ENCODE results near the gene PHLDA2.
"Not testable (repeated sequence)": the region's sequence is repeated elsewhere in the genome, so short reads cannot be mapped to it uniquely, and the experiment has no call there.

Gene PHLDA2

DNA sequence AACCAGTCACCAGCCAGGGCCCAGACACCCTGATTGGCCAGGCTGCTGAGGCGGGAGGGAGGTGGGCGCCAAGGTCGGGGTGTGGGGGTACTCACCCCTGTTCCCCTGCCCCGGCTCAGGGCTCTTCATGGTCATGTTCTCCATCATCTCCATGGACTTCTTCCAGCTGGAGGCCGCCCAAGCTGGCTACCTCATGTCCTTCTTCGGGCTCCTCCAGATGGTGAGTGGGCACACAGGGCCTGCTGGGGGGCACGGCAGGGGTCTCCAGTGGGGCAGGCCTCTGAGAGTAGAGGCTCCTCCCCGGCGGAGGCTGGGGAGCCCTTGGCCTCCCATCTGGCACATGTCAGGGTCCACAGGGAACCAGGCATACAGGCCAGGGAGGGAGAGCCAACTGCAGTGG is 10.0 kb downstream of the PHLDA2 start:
- intact Hi-C loops (cut with DNase I): no loop called here
- DNase-seq: no peak

DNA sequence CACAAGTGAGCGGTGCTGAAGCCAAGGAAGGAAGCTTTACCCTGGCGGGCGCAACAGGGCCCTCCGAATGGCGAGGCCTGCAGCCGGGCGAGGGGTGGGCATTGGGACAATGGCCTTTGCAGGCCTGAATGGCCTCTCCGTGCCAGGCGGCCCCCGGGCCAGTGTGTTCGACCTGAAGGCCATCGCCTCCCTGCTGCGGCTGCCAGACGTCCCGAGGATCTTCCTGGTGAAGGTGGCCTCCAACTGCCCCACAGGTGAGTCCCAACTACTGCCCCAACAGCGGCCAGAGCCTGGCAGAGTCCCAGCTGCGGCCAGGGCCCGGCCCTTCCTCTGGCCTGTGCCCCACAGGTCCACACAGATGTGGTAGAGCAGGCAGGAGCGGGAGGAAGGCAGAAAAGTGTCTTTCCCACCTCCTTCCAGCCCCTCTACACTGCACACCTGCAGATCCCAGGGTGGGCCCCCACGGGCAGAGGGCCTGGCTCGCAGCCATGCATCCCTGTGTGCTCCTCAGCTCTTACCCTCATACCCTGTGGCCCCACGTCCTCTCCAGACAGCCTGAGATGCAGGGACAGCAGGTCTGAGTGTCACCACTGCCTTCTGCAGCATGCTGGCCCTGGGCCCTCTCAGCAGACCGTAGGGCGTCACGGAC is 11.3 kb downstream of the PHLDA2 start:
- intact Hi-C loops (cut with DNase I): no loop called here
- no peak for DNase-seq

DNA sequence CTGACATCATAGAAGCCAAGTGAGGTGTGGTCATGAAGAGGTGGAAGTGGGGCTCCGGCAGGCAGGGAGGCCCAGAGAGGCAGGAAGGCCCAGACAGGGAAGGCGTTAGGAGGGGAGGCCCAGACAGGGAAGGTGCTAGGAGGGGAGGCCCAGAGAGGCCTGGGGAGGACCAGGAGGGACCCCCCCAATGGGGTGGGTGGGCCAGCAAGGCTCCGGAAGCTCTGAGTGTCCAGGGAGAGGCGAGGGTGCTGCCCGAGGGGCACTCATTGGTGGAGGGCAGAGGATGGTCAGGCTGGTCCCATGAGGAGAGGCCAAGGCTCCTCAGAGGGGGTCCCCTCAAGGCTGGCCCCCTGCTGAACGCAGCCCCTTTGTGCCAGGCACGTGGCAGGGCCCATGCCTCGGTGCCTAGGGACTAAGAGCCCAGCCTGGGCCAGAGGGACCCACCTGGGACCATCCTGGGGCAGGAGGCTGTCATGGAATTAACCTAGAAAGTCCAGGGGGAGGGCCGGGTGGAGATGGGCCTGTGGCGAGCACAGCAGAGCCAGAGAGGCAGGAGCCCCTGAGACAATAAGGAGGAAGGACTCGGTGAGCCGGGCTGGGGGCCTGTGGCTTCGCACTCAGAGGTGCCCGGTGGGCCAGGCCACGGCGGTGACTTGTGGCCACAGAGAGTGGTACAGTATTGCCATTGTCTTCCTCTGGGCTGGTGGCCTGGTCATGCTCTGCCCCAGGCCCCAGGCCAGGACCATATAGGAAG is 12.2 kb downstream of the PHLDA2 start:
- intact Hi-C loops (cut with DNase I): no loop called here

DNA sequence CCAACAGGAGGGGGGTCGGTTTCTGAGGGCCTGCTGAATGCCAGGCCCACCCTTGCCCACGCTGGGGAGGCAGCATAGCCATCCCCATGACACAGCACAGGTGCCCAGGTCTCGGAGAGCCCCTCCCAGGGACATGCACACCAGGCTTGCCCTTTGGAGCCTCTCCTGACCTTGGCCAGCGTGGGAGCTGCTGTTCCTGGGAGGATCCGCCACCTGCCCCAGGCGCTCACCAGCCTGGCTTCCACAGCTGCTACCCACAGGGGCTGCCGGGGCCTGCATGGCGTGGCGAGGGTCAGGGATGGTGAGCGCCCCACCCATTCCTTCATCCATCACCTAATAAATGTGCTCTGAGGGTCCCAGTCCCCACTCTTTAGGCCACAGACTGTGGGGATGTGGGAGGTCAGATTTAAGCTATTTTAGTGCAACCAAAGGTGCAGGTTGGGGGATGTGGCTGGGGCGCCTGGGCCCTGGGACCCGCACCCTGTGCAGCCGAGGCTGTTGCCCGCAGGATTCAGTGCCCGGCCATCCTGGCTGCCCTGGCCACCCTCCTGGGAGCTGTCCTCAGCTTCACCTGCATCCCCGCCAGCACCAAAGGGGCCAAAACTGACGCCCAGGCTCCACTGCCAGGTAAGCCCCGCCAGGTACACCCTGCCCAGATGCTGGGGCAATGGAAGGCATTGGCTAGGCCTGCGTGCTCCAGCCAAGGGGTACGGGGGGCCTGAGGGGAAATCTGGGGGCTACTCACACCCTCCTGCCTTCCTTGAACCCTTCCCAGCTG is 12.9 kb downstream of the PHLDA2 start:
- intact Hi-C loops (cut with DNase I): no loop called here
- DNase-seq: no peak

More for the DNA sequence above, 12.2 kb downstream of the PHLDA2 start:
- no peak for DNase-seq

DNA sequence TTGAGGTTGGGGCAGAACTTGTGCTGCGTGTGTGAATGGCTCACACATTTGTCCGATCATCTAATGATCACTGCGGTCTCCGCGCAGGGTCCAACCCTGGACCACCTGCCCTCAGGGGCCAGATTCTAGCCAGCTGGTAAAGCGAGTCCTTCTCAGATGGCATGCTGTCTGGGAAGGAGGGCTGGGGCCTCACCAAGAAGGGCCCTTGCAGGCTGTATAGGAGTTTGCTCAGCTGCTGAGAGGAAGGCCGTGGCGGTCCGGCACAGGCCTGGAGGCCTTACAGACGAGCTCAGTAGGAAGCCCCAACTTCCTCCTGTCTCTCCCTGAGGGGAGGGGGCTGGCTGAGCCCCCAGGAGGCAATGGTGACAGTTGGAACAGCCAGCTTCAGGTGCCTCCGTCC is 13.7 kb downstream of the PHLDA2 start:
- intact Hi-C loops (cut with DNase I): no loop called here
- DNase-seq: no peak

DNA sequence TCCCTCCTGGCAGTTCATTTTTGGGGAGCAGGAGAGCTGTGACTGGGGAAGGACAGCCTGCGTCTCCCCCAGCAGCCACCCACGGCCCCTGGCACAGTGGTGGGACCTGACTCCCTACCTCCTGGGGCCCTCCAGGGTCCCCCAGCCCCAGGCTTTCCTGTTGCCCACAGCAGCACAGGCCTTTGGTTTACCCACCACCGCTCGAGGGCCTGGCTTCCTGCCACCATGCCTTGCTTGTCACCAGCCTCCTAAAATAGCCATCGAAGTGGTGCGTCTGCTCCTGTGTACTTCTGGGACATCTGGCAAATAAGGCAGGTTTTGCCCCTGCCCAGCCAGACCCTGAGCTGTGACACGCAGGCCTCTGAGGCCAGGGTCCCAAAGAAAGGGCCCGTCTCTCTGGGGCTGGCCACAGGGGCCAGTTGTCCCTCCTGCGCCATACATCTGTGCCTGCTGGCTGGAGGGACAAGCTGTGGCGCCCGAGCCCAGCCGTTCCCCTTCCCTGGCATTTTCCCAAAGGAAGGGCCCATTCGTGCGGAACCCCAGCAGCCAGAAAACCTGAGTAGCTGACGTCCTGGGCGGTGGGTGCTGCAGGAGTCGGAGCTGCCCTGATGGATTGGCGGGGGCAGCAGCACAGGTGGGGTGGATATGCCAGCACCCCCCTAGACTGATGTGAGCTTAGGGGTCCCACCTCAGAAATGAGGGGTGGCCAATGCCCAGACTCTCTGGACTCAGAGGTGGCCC is 14.6 kb downstream of the PHLDA2 start:
- DNase-seq: no peak
- intact Hi-C loops (cut with DNase I): no loop called here

DNA sequence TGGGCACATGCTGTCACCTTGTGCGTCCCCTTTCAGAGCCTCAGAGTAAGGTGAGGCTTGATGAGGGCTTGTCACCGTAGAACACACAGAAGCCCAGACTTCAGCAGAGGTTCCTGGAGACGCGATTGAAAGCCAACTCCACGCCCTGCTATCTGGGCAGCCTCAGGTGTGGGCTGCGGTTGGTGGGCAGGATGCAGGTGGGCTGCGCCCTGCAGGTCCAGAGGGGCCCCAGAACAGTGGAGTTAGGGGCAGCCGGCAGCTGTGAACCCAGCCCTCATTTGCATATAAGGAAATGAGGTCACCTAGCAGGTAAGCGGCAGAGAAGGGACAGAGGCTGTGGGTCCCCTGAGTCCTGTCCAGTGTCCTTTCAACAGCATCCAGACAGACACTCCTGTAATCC is 15.4 kb downstream of the PHLDA2 start:
- DNase-seq: no peak
- intact Hi-C loops (cut with DNase I): no loop called here

DNA sequence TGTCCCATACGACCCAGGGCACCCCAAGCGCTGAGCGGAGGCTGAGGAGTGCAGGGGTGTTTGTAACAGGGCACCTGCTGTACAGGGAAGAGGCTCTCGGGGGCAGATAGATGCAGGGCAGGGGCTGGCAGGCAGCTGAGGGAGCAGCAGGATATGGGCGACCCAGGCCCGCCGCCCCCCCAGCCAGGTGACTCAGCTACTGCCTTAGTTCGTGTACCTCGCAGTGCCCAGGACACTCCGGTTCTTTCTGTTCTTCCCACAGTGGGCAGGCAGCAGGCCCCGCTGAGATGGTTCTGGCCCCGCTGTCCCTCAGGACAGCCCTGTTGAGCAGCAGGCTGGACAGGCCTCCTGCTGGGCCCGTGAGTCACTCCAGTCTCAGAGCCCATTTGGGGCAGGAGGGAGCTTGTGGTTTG is 16.2 kb downstream of the PHLDA2 start:
- intact Hi-C loops (cut with DNase I): no loop called here
- DNase-seq: no peak

DNA sequence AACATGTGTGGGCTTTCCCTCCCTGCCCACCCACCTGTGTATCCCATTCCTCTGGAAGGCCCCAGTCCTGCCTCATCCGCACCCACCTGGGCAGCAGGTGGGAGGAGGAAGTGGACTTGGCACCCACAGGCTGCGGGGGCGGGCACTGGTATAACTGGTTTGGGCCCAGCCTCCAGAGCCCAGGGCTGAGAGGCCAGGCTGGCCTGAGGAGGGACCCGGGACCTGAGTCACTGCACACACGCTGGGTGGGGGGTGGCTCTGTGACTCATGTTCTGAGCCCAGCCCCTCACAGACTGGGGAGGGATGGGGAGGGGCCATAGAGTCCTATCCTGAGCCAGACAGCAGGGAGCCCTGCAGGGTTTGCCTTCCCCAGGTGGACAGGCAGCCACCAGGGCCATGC is 16.7 kb downstream of the PHLDA2 start:
- DNase-seq: no peak
- intact Hi-C loops (cut with DNase I): no loop called here

DNA sequence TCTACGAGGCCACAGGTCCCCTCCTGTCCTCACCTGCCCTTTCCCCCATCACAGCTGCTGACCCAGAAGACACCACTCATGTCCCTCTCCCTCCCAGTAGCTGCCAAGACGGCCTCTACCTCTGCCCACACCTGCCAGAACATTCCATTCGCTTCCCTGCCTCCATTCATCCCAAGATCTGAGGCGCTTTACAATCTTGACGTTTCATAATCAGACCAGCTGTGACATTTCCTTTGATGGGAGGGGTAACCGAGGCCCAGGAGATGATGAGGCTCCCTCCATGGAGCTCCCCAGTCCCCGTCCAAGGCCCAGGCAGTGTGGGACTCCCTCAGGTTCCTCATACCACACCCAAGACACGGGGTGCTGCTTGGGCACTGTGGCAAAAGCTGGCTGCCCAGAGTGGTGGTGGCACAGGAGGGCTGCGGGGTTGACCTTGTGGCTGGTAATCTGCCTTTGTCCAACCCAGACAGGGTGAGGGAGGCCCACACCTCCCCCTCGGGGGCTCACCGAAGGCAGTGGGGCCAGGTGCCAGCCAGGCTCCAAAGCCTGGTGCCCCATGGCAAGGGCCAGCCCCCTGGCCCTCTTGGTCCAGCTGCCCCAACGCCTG is 17.3 kb downstream of the PHLDA2 start:
- no peak for DNase-seq
- intact Hi-C loops (cut with DNase I): no loop called here

DNA sequence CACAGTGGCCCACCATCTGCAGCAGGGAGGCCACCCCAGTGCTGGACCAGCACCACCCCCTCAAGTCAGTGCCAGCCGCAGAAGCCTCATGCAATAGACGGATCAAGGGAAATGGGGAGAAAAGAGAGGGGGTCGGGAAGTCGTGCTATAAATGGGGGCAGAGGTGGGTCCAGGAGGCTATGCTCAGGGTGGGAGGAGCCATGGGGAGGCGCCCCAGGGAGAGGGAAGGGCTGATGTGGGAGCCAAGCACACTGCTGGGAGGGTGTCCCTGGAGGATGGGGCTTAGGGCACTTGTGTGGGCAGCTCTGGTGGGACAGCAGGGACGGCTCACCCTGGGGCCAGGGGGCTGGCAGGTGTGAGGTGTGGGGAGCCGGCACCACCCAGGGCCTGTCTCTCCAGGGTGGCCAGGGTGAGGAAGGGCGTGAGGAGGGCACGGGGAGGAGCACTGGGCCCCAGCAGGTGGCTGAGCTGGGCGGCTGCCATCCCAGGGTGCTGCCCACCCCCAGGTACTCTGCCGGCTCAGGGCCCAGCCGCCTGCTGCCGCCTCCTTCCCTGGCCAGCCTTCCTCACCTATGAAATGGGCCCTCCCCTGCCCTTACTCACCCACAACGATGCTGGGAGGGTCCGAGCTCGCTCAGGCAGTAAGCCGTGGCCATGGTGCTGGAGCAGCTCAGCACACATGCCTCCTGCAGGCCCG is 18.0 kb downstream of the PHLDA2 start:
- intact Hi-C loops (cut with DNase I): no loop called here
- no peak for DNase-seq

DNA sequence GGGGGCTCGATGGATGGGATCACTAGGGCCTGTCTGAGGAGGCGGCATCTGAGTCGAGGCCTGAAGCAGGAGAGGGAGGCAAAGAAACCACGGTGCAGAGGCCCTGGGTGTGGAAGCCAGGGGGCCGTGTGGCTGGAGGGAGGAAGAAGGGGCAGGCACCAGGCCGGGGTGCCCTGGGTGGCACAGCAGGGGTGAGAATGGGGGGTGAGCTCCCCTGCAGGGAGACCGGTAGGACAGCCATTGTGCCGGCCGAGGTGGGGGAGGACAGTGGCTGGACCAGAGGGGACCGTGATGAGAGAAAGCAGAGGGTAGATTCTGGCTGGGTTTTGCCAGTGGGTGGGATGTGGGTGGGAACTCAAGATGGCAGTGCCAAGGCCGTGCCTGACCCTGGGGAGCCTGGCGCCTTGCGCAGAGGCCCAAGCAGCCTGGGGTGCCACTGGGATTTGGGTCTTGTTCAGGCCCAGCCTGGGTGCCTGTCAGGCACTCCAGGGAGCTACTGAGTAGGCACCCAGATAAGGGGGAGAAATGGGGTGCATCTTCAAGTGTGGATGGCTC is 18.7 kb downstream of the PHLDA2 start:
- intact Hi-C loops (cut with DNase I): no loop called here
- no peak for DNase-seq

DNA sequence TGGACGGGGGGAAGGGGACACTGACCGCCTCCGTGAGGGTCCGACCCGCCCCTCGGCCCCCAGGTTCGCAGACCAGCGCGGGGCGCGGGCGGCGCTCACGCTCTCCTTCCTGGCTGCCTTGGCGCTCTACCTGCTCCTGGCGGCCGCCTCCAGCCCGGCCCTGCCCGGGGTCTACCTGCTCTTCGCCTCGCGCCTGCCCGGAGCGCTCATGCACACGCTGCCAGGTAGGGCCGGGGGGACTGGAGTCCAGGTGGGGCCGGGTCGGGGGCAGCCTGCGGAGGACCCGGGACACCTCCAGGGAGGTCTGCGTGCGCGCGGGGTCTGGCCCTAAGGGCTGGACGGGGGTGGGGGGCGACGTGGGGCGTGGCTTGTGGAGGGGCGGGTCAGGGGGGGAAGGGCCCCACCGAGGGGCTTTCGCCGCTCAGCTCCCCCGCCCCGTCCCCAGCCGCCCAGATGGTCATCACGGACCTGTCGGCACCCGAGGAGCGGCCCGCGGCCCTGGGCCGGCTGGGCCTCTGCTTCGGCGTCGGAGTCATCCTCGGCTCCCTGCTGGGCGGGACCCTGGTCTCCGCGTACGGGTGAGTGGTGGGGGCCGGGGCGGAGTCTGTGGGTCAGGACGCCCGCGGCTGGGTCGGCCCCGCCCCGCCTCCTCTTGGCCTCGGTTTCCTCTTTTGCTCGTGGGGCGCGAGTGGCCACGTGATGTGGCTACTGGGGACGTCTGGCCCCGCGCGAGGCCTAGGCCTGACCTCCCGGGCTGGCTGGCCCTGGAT is 19.9 kb downstream of the PHLDA2 start:
- no peak for DNase-seq
- intact Hi-C loops (cut with DNase I): no loop called here

DNA sequence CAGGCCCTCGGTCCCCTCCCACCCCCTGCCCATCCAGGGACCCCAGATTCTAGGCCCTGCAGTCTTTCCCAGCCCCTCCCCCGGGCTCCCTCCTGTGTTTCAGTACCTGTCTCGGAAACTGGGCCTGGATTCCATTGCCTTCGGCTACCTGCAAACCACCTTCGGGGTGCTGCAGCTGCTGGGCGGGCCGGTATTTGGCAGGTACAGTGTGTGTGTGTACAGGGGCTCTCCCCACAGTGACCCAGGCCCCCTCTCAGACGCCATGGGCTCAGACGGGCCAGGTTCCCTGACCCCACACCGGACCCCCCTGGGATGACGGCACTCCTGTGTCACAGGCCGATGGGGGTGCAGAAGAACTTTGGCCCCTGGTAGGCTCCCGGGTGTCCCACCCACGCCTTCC is 21.1 kb downstream of the PHLDA2 start:
- no peak for DNase-seq
- intact Hi-C loops (cut with DNase I): no loop called here

DNA sequence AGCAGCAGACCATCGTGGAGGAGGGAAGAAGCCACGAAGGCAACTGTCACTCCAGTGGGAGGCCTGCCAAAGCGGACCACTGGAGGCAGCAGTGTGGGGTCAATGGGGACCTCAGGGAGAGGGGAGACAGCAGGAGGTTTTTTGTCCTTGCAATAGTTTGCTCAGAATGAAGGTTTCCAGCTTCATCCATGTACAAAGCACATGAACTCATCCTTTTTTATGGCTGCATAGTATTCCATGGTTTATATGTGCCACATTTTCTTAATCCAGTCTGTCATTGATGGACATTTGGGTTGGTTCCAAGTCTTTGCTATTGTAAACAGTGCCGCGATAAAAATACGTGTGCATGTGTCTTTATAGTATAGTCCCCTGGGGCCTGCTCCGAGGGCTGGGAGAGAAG is 23.9 kb downstream of the PHLDA2 start:
- intact Hi-C loops (cut with DNase I); DNase-seq: not testable (repeated sequence)

DNA sequence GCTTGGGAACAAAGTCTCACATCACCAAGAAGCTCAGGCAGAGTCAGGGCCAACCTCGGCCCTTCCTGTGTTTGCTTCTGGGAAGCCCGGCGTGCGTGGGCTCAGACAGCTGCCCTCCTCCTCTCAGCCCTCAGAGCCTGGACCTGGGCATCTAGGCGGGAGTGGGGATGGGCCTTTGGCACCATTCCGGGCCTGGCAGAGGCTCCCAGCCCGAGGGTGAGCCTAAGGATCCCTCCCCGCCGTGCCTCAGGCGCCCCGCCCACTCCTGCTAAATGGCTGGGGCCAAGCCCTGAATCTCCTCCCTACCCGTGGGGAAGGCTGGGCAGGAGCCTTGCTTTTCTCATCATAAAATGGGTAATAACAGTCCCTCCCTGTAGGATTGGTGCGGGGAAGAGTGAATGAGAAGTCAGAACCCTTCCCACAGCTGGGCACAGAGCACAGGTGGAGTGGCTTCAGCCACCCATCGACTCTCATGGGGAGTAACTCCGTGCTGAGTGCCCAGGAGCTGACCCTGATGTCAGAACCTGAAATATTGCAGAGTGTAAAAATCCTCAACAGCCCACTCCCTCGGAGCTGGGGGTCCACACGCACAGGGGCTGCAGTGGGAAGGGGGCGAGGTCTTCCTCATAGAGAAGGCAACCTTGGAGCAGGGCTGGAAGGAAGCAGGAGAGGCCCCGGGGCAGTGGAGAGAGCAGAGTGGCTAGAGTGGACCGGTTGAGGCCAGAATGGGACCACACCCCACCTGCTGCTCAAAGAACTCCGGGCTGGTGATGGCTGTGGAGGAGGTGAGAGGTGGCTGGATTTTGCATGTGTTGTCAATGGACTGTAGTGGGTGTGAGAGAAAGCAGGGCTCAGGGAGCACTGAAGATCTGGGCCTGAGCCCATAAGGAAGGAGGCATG is 24.8 kb downstream of the PHLDA2 start:
- DNase-seq: no peak
- intact Hi-C loops (cut with DNase I): no loop called here

DNA sequence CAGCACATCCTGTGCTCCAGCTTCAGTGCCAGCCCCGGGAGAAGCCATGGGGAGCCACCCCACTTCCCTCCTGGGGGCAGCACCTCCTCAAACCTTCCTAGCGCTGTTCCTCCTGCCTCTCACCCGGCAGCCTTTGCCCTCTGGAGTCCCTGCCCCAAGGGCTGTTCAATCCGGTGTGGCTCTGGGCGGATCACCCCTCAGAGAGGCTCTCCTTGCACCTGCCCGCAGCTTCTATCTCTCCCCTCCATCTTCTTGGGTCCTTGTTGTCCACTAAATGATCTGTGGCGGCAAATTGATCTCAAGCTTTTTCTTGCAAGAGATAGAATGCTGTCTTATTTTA is 25.6 kb downstream of the PHLDA2 start:
- intact Hi-C loops (cut with DNase I): no loop called here
- no peak for DNase-seq
